ENCODE data around the gene THOC1. TPM values are rescaled to one million over a fixed set of nuclear protein-coding genes. Genes with fewer than 3 reads are reported as not detected.

The THOC1 gene
- total and polyA plus RNA-seq, 2 of the 8 experiments (the other 6 are each of a cell fraction or from before 2014, with no cell fraction given) = 19.1 to 66.4 TPM

DNA sequence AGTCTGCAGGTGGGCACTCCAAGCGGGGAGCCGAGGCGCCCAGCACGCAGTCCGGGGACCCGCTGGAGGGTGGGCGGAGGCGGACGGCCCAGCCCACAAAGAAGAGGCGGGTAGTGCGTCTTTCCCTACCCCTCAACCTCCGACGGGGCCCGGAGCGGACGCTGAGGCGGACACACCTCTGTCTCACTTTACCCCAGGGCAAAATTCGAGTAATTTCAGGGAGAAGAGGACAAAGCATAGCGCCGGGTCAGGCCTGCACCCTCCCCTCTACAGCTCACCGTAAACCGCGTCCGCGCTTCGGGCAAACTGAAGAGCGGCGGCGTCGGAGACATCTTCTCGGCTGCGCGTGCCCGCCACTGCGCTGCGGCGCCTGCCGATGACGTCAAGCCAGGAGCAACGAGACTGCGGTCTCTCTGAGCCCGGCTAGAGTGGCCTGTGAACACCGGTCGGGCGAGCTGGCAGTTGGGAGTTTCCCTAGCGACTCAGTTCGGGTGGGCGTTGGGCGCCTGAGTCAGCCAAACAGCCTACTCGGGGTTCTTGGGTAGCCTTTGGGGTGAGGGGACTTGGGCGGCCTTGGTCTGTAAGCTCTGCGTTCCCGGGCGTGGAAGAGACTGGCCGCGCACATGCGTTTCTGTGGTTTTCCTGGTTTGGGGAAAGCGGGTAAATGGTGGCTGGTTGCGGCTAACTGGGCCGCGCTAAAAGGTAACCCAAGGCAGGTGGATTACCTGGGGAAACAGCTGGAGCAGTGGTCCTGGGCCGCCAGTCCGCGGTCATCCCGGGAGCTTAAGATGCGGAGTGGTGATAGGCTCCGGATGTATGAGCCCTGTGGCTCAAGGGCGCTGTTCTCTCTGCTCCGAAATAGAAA, at the start of gene THOC1 (continued):
- TF ChIP-seq FOSL1 (IDR thresholded peaks at IDR 0.05; ENCODE audit: insufficient read depth, low read depth, low read length) = no peak
- TF ChIP-seq POLR2A (IDR thresholded peaks at IDR 0.05; ENCODE audit: control extremely low read depth in 1 of 2, low read depth in 2 of 2, low read length in 2 of 2) = peak; percentile 82 to 86
- peak; percentile 48; the same call in 1 of the 2 replicates for TF ChIP-seq E2F6 (IDR thresholded peaks at IDR 0.05)
- TF ChIP-seq BACH1 (IDR thresholded peaks at IDR 0.05; ENCODE audit: low read length) = peak; percentile 75; the same call in 1 of the 2 replicates
- peak; percentile 51 to 84; a peak in 2 of 4 replicates for TF ChIP-seq HDAC2 (IDR thresholded peaks at IDR 0.05; ENCODE audit: borderline replicate concordance in 1 of 2, low read depth in 2 of 2, low read length in 2 of 2)
- TF ChIP-seq EZH2 (IDR thresholded peaks at IDR 0.05; ENCODE audit: low read depth, low read length, severe bottlenecking) = no peak

All from H1 (cell line).